ENCODE results near the gene SERTAD1. TPM values are rescaled to one million over a fixed set of nuclear protein-coding genes. Genes with fewer than 3 reads are reported as not detected.

The SERTAD1 gene
- total and polyA plus RNA-seq, 2 of the 4 experiments (the other 2 are of a cell fraction), result 21.1 to 27.4 TPM

- POLR2A ChIA-PET (ENCODE audit: unreplicated experiment), result interaction anchor here (0.5 to 1.9 kb wide), 2 partner anchors 22 to 50 kb away, joined by 4 to 18 read pairs; no protein-coding TSS in a partner anchor
- Histone ChIP-seq H3K9ac (ENCODE audit: low read depth, low read length) (peak within 1 kb of the TSS; percentile 56), H3K9me3 (ENCODE audit: control insufficient read depth, insufficient read depth, low read length) (no peaks in the 10 kb centered on the region), H3K23ac (ENCODE audit: low read depth, low read length) (peak within 1 kb of the TSS; percentile 14), H3K27ac (ENCODE audit: insufficient read depth, low read length) (peak within 1 kb of the TSS; percentile 57), H4K20me1 (ENCODE audit: insufficient read depth, low read length) (peaks cover 9% of the 10 kb centered on the region; the same call in 1 of the 2 replicates), H4K91ac (ENCODE audit: insufficient read depth, low read depth, low read length) (peak within 1 kb of the TSS; percentile 72), H2BK15ac (ENCODE audit: low read depth, low read length) (no peak within 1 kb of the TSS; the same call in 2 of the 3 replicates), H2AK9ac (replicated peaks; ENCODE audit: low read depth, low read length, poor library complexity) (peak within 1 kb of the TSS; percentile 93), H3K36me3 (ENCODE audit: control insufficient read depth, insufficient read depth, low read length) (no peaks in the 10 kb centered on the region), H3K4me1 (ENCODE audit: control insufficient read depth, insufficient read depth, low read length) (peaks cover 16% of the 10 kb centered on the region), H3K4me2 (ENCODE audit: low read depth, low read length) (peak within 1 kb of the TSS; percentile 92), H3K4ac (ENCODE audit: low read depth, low read length) (peak within 1 kb of the TSS; percentile 76), H3K9me1 (ENCODE audit: insufficient read depth, low read length) (peaks cover 11% of the 10 kb centered on the region), H3K14ac (replicated peaks; ENCODE audit: low read depth, low read length) (peak within 1 kb of the TSS; percentile 64), H3K4me3 (ENCODE audit: insufficient read depth, low read depth, low read length) (peak within 1 kb of the TSS; percentile 68), H2BK120ac (ENCODE audit: low read depth, low read length) (peak within 1 kb of the TSS; percentile 36), H3K79me1 (ENCODE audit: low read depth in 1 of 2, low read length in 2 of 2) (peaks cover 0 to 26% of the 10 kb centered on the region in 2 experiments; a peak in 2 of 4 replicates), H3K18ac (ENCODE audit: low read depth, low read length) (peak within 1 kb of the TSS; percentile 27), H4K5ac (ENCODE audit: low read depth, low read length) (peak within 1 kb of the TSS; percentile 37), H4K8ac (ENCODE audit: low read depth in 2 of 2, low read length in 2 of 2) (peak within 1 kb of the TSS; percentile 9 to 85; a peak in 3 of 4 replicates), H2AFZ (replicated peaks; ENCODE audit: low read length, poor library complexity) (peak within 1 kb of the TSS; percentile 99), H3K56ac (ENCODE audit: extremely low read depth, insufficient read depth, low read length) (peak within 1 kb of the TSS; percentile 12; the same call in 1 of the 2 replicates), H2BK20ac (ENCODE audit: low read depth, low read length) (0 out of 2 replicates have a peak within 1 kb of the TSS, but pooled peaks have one; percentile 36), H2BK5ac (ENCODE audit: low read depth, low read length, poor library complexity, severe bottlenecking) (peak within 1 kb of the TSS; percentile 76), H2AK5ac (ENCODE audit: low read depth, low read length) (peak within 1 kb of the TSS; percentile 72), H3K27me3 (ENCODE audit: control insufficient read depth, insufficient read depth, low read length) (peaks cover 11% of the 10 kb centered on the region; the same call in 1 of the 2 replicates)
- TF ChIP-seq CEBPB (IDR thresholded peaks at IDR 0.05; ENCODE audit: low read depth, low read length) (no peak), BHLHE40 (IDR thresholded peaks at IDR 0.05; ENCODE audit: low read depth, low read length) (peak; percentile 98), CHD1 (IDR thresholded peaks at IDR 0.05; ENCODE audit: low read depth, low read length) (no peak), MAZ (IDR thresholded peaks at IDR 0.05; ENCODE audit: borderline replicate concordance, low read depth, low read length) (peak; percentile 60; the same call in 1 of the 2 replicates), MXI1 (IDR thresholded peaks at IDR 0.05; ENCODE audit: borderline replicate concordance, low read depth, low read length) (peak; percentile 59; the same call in 1 of the 2 replicates)
- BruUV-seq (replicated peaks), result no TSS peak
- 2% methylated on average over 34 of the region's 54 CpGs; no CpG with 5 or more reads in 1 of the 2 experiments for WGBS, 2 experiments (ENCODE audit: extremely low coverage in 2 of 2, insufficient read length in 1 of 2)
- ATAC-seq (ENCODE audit: low read depth) (peak; percentile 95), DNase-seq (peak; percentile 99)
- CTCF ChIA-PET, result interaction anchor here (1.1 to 2.8 kb wide), 4 partner anchors 41 to 55 kb away, joined by 3 to 10 read pairs (median 6); no protein-coding TSS in a partner anchor
- intact Hi-C loops (cut with micrococcal nuclease), result loop anchor here (1.0 to 10.0 kb wide), 2 partner anchors 59 to 137 kb away; no protein-coding TSS in a partner anchor
- dilution Hi-C loops (cut with HindIII; ENCODE audit: low sequenced_read_pairs, unreplicated experiment), result no loop called here
- in situ Hi-C loops (cut with MboI; ENCODE audit: low sequenced_read_pairs), result no loop called here
These were observed 39.9 kb upstream of the SERTAD1 start, which contains the start of gene BLVRB for GRCh38 chr19:40465557-40466218. TSS of gene BLVRB (minus strand) at chr19:40465745. CDS start at chr19:40465688, 57 bp downstream.

Measured in IMR-90 (cell line).